Measurements from ENCODE around the gene ADGRE2. TPM values are rescaled to one million over a fixed set of nuclear protein-coding genes. Genes with fewer than 3 reads are reported as not detected.

The ADGRE2 gene
- polyA plus RNA-seq, 3 donors: 13.1 to 91.1 (median 47.6) TPM

DNA sequence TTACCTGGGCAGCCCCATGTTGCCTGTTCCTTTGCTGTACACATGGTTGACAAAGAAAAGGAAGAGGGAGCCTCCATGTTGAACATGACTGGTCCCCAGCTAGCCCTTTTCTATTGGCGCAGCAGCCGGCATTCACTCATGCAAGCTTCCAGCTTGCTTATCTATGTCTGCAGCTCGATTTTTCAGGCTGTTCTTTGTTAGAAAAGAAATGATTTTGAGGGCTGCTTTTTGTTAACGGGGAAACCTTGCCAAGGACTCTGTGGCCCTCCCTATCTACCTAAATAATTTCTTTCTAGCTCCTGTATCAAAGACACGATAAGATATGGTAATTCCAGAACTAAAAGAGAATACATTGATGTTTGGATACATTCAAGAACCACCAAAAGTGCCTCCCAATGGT is 20.4 kb upstream of the ADGRE2 start:
- Histone ChIP-seq H3K36me3 (replicated peaks in 1 of 2; ENCODE audit: control insufficient read depth in 1 of 2, insufficient read depth in 2 of 2, low read length in 2 of 2) (no peaks in the 10 kb centered on the region), H3K9me3 (replicated peaks in 1 of 2; ENCODE audit: control insufficient read depth in 1 of 2, insufficient read depth in 1 of 2, low read length in 2 of 2) (peaks cover 3 to 7% of the 10 kb centered on the region in 2 donors), H3K9ac (ENCODE audit: insufficient read depth, low read length, poor library complexity, severe bottlenecking) (no peak overlapping the region), H2AFZ (ENCODE audit: insufficient read depth, low read depth, low read length, poor library complexity, severe bottlenecking) (no peak overlapping the region), H3K4me1 (ENCODE audit: control insufficient read depth in 1 of 2, insufficient read depth in 2 of 2, low read length in 2 of 2) (peaks cover 15 to 16% of the 10 kb centered on the region in 2 donors), H3K27ac (ENCODE audit: low read depth in 1 of 2, low read length in 2 of 2) (no peak overlapping the region), H3K79me2 (ENCODE audit: insufficient read depth, low read length) (no peaks in the 10 kb centered on the region), H3K27me3 (ENCODE audit: control insufficient read depth in 2 of 2, insufficient read depth in 2 of 2, low read length in 2 of 2) (no peaks in the 10 kb centered on the region), H4K20me1 (ENCODE audit: insufficient read depth, low read length) (no peaks in the 10 kb centered on the region), H3K4me3 (replicated peaks in 1 of 3; ENCODE audit: low read depth in 2 of 3, low read length in 3 of 3) (no peak overlapping the region), H3K4me2 (replicated peaks; ENCODE audit: extremely low read depth, low read length, poor library complexity, severe bottlenecking) (no peak overlapping the region)
- Mint-ChIP-seq H3K27me3 (ENCODE audit: low read depth in 3 of 3) (peaks cover 0 to 5% (median 4%) of the 10 kb centered on the region in 3 donors), H3K9me3 (peaks cover 2 to 7% (median 4%) of the 10 kb centered on the region in 7 donors), H3K27ac (no peak overlapping the region), H3K4me3 (no peak overlapping the region), H3K36me3 (no peaks in the 10 kb centered on the region), H3K4me1 (peaks cover 19% of the 10 kb centered on the region)
- TF ChIP-seq, protein P1, sequence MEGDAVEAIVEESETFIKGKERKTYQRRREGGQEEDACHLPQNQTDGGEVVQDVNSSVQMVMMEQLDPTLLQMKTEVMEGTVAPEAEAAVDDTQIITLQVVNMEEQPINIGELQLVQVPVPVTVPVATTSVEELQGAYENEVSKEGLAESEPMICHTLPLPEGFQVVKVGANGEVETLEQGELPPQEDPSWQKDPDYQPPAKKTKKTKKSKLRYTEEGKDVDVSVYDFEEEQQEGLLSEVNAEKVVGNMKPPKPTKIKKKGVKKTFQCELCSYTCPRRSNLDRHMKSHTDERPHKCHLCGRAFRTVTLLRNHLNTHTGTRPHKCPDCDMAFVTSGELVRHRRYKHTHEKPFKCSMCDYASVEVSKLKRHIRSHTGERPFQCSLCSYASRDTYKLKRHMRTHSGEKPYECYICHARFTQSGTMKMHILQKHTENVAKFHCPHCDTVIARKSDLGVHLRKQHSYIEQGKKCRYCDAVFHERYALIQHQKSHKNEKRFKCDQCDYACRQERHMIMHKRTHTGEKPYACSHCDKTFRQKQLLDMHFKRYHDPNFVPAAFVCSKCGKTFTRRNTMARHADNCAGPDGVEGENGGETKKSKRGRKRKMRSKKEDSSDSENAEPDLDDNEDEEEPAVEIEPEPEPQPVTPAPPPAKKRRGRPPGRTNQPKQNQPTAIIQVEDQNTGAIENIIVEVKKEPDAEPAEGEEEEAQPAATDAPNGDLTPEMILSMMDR (IDR thresholded peaks at IDR 0.05): no peak
- no peak for DNase-seq
- WGBS (ENCODE audit: insufficient coverage): 93% methylated on average over 2 of the region's 5 CpGs
- intact Hi-C loops (cut with micrococcal nuclease): no loop called here

DNA sequence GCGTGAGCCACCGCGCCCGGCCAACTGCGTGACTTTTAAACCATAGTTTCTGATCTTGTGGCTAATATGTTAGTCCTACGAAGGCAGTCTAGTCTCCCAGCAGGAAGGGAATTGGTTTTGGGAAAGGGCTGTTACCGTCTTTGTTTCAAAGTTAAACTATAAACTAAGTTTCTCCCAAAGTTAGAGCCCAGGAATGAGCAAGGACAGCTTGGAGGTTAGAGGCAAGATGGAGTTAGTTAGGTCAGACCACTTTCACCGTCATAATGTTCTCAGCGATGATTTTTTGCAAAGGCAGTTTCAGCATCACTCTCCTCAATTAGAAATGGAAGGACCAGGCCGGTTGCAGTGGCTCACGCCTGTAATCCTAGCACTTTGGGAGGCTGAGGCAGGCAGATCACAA is 17.7 kb upstream of the ADGRE2 start:
- Mint-ChIP-seq H3K4me1 (peaks cover 22% of the 10 kb centered on the region), H3K9me3 (peaks cover 0 to 6% (median 0%) of the 10 kb centered on the region in 7 donors), H3K4me3 (no peak overlapping the region), H3K27ac (no peak overlapping the region), H3K36me3 (no peaks in the 10 kb centered on the region), H3K27me3 (ENCODE audit: low read depth in 3 of 3) (peaks cover 0 to 7% (median 4%) of the 10 kb centered on the region in 3 donors)
- Histone ChIP-seq H3K27me3 (ENCODE audit: control insufficient read depth in 2 of 2, insufficient read depth in 2 of 2, low read length in 2 of 2) (no peaks in the 10 kb centered on the region), H3K27ac (ENCODE audit: low read depth in 1 of 2, low read length in 2 of 2) (no peak overlapping the region), H2AFZ (ENCODE audit: insufficient read depth, low read depth, low read length, poor library complexity, severe bottlenecking) (no peak overlapping the region), H4K20me1 (ENCODE audit: insufficient read depth, low read length) (no peaks in the 10 kb centered on the region), H3K4me1 (ENCODE audit: control insufficient read depth in 1 of 2, insufficient read depth in 2 of 2, low read length in 2 of 2) (peaks cover 15 to 16% of the 10 kb centered on the region in 2 donors), H3K4me2 (replicated peaks; ENCODE audit: extremely low read depth, low read length, poor library complexity, severe bottlenecking) (no peak overlapping the region), H3K36me3 (replicated peaks in 1 of 2; ENCODE audit: control insufficient read depth in 1 of 2, insufficient read depth in 2 of 2, low read length in 2 of 2) (no peaks in the 10 kb centered on the region), H3K9me3 (replicated peaks in 1 of 2; ENCODE audit: control insufficient read depth in 1 of 2, insufficient read depth in 1 of 2, low read length in 2 of 2) (no peaks in the 10 kb centered on the region), H3K9ac (ENCODE audit: insufficient read depth, low read length, poor library complexity, severe bottlenecking) (no peak overlapping the region), H3K4me3 (replicated peaks in 1 of 3; ENCODE audit: low read depth in 2 of 3, low read length in 3 of 3) (no peak overlapping the region), H3K79me2 (ENCODE audit: insufficient read depth, low read length) (no peaks in the 10 kb centered on the region)
- intact Hi-C loops (cut with micrococcal nuclease): no loop called here
- 96% methylated on average over 3 of the region's 11 CpGs for WGBS (ENCODE audit: insufficient coverage)
- TF ChIP-seq, protein P1 (IDR thresholded peaks at IDR 0.05): no peak
- no peak for DNase-seq

All from CD14-positive monocyte (primary cell).